ENCODE data around the gene XPNPEP3. TPM values are rescaled to one million over a fixed set of nuclear protein-coding genes. Genes with fewer than 3 reads are reported as not detected.
A peak's percentile ranks its signal among the peaks of the same experiment; 100 is the strongest.

The XPNPEP3 gene
- total RNA-seq, 1 donor from 2014 or later: 16.1 TPM

GRCh38 chr22:40928657-40929056 lies 71.7 kb downstream of the XPNPEP3 start:
- no peak for DNase-seq (ENCODE audit: low read depth)
- H3K36me3 ChIP-seq (ENCODE audit: control insufficient read depth, insufficient read depth, low read length): no peaks in the 10 kb centered on the region
- H3K4me3 ChIP-seq (ENCODE audit: low read depth, low read length): no peak overlapping the region
- no peaks in the 10 kb centered on the region for H3K27me3 ChIP-seq (ENCODE audit: control insufficient read depth, insufficient read depth, low read length)
- no peak for TF ChIP-seq CTCF (IDR thresholded peaks at IDR 0.05; ENCODE audit: insufficient read depth, low read length, poor library complexity, severe bottlenecking)

- no peaks in the 10 kb centered on the region for H3K36me3 ChIP-seq (ENCODE audit: control insufficient read depth, insufficient read depth, low read length)
- TF ChIP-seq CTCF (IDR thresholded peaks at IDR 0.05; ENCODE audit: insufficient read depth, low read length, poor library complexity, severe bottlenecking): no peak
- H3K27me3 ChIP-seq (ENCODE audit: control insufficient read depth, insufficient read depth, low read length): no peaks in the 10 kb centered on the region
- no peak overlapping the region for H3K4me3 ChIP-seq (ENCODE audit: low read depth, low read length)
- no peak for DNase-seq (ENCODE audit: low read depth)
Measured at GRCh38 chr22:40932396-40932795, 75.4 kb downstream of the XPNPEP3 start.

- Histone ChIP-seq H3K4me3 (ENCODE audit: low read depth, low read length) (no peak overlapping the region), H3K36me3 (ENCODE audit: control insufficient read depth, insufficient read depth, low read length) (no peaks in the 10 kb centered on the region), H3K27me3 (ENCODE audit: control insufficient read depth, insufficient read depth, low read length) (no peaks in the 10 kb centered on the region)
- DNase-seq (ENCODE audit: low read depth): no peak
- no peak for TF ChIP-seq CTCF (IDR thresholded peaks at IDR 0.05; ENCODE audit: insufficient read depth, low read length, poor library complexity, severe bottlenecking)
Measured at GRCh38 chr22:40939202-40939601, 82.3 kb downstream of the XPNPEP3 start.

GRCh38 chr22:40950962-40951794 lies 94.2 kb downstream of the XPNPEP3 start, which contains the start of gene RBX1:
RBX1 (plus strand) TSS chr22:40951378; CDS start chr22:40951399, 21 bp downstream.
- peak; percentile 87 for DNase-seq (ENCODE audit: low read depth)
- Histone ChIP-seq H3K36me3 (ENCODE audit: control insufficient read depth, insufficient read depth, low read length) (no peaks in the 10 kb centered on the region), H3K27me3 (ENCODE audit: control insufficient read depth, insufficient read depth, low read length) (no peaks in the 10 kb centered on the region), H3K4me3 (ENCODE audit: low read depth, low read length) (peak within 1 kb of the TSS; percentile 81)
- TF ChIP-seq CTCF (IDR thresholded peaks at IDR 0.05; ENCODE audit: insufficient read depth, low read length, poor library complexity, severe bottlenecking): no peak

GRCh38 chr22:40951795-40952605 lies 95.1 kb downstream of the XPNPEP3 start:
- H3K36me3 ChIP-seq (ENCODE audit: control insufficient read depth, insufficient read depth, low read length): no peaks in the 10 kb centered on the region
- no peak for TF ChIP-seq CTCF (IDR thresholded peaks at IDR 0.05; ENCODE audit: insufficient read depth, low read length, poor library complexity, severe bottlenecking)
- no peak for DNase-seq (ENCODE audit: low read depth)
- H3K4me3 ChIP-seq (ENCODE audit: low read depth, low read length): peak overlapping the region; percentile 81
- H3K27me3 ChIP-seq (ENCODE audit: control insufficient read depth, insufficient read depth, low read length): no peaks in the 10 kb centered on the region

Measured in kidney epithelial cell (primary cell).